ELR (cell line): ENCODE data around the gene ELOVL4.

Source experiments
- DNase-seq: peaks from one replicate; pipeline ENCODE4 v3.0.0-alpha.2; 2015; ENCODE audit warnings: low read depth

ELOVL4 gene

GRCh38 chr6:79911992-79912391, 35.4 kb downstream of the ELOVL4 start:
- no peak for DNase-seq

GRCh38 chr6:79909517-79909916, 37.8 kb downstream of the ELOVL4 start:
- no peak for DNase-seq

DNA sequence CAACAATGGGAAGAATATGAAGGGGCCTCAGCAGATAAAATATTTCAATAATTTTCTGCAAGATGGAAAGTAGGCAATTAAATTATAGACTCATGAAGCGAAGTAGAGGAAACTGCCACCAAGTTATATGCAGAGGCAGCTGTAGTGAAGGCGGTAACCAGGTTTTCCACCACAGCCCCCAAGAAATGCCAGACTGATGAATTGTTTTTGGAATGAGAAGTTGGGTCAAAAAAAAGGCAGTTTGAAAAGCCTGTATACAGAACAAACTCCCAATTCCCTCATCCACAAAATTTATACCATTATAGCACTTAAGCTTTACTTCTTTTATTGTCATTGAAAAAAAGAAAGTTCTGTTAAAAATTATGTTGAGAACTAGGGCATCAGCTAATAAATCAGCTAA, 45.3 kb downstream of the ELOVL4 start:
- no peak for DNase-seq

- DNase-seq = no peak
Measured at GRCh38 chr6:79898076-79898475, 49.3 kb downstream of the ELOVL4 start.

DNA sequence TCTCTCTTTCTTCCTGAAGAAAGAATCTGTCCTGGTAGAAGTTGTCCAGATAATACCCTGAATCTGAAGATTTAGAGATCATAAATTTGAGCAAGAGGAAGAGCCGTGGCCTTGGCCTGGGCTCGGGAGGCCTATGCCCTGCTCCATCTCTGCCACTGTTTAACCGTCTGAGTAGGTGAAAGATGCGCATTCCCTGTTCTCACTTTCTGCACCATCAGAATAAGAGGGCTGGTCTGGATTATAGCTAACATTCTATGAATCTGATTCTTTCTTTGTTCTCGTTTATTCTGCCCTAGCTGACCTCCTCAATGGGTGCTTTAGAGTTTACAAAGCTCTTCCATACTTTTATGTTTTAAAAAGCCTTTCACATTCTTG, 51.3 kb downstream of the ELOVL4 start:
- no peak for DNase-seq

DNA sequence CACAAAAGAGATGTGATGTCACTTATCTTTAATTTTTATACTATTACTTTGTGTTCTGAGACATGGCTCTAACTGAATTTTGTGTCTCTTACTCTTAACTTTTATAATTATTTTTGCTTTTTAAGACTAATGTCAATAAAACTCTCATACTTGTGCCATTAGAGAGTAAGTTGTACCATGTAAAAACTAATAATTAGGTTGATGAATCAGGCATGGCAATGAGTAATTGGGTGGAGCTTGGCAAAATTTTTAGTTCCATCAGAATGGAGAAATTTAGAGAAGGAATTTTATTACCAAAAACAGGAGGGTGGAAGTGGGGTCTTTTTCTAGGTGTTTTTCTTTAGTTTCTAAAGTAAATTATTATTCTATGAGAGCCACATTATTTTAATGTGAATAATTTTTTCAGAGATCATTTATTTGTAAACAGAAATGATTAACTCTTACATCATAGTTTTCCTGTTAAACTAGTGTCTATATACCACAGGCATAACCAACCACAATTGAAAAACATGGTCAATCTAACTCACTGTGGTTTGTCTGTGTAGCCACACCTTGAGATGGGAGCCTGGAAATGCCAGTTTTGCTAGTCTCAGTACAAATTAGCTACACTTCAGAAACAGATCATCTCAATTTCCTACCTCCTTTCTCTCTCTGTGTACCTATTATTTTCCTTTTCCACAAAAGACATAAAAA, 51.8 kb downstream of the ELOVL4 start:
- peak; percentile 42 for DNase-seq

DNA sequence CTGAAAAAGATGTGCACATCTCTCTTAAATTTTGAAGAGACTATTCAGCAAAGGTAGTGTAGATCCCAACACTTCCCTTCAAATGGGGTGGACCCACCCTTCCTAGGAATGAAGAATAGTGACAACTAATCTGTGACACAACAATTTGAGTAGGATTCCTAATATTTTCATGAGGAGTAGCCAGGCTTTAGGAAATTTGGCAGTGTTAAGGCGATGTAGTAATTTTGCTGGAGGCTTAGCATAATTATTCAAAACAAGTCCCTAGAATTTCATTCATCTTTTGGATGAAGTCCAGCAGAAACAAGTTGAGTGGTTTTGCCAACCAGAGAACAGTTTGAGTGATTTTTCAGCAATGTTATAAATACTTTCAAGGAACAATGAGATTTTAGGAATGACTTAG, 52.4 kb downstream of the ELOVL4 start:
- no peak for DNase-seq

DNA sequence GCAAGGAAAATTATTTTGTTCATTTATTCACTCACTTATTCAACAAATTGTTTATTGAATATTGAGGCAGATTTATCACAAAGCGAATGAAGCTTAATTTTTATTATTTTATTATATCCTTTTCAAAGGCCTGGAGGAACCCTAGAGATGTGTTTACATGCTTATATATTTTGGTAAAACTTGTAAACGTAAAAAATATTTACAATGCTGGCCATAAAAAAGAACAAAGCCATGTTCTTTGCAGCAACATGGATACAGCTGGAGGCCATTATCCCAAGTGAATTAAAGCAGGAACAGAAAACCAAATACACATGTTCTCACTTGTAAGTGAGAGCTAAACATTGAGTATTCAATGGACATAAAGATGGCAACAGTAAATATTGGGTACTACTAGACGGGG, 58.8 kb downstream of the ELOVL4 start:
- no peak for DNase-seq

- no peak for DNase-seq
Measured at GRCh38 chr6:79878142-79878748, 69.1 kb downstream of the ELOVL4 start.

DNA sequence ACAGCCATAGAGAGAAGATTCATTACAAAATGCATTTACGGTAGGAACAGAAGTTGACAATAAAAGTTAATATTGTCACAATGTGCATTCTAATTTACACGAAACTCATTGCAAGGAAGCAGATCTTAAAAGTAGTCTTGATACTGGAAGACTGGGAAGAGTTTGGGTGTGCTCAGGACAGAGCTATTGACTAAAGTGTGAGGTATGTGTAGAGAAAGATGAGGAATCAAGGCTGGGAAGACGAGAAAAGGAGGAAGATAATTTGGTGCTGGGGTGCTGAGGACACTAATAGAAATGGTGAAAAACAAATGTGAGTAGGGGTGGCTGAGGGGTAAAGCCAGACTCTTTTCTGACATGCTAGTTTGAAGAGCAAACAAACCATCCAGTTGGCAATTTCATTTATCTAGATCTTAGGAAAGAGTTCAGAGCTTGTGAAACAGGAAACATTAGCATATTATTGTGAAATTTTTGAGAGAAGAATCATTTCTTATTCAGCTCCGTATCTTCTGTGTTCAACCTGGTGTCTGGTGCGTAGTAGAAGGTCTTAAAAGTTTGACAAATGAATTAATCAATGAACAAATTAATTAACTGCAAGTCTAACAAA, 72.7 kb downstream of the ELOVL4 start:
- DNase-seq = no peak

- DNase-seq = peak; percentile 57
Measured at GRCh38 chr6:79872986-79873385, 74.4 kb downstream of the ELOVL4 start.

- DNase-seq = no peak
Measured at GRCh38 chr6:79872303-79872702, 75.0 kb downstream of the ELOVL4 start.

DNA sequence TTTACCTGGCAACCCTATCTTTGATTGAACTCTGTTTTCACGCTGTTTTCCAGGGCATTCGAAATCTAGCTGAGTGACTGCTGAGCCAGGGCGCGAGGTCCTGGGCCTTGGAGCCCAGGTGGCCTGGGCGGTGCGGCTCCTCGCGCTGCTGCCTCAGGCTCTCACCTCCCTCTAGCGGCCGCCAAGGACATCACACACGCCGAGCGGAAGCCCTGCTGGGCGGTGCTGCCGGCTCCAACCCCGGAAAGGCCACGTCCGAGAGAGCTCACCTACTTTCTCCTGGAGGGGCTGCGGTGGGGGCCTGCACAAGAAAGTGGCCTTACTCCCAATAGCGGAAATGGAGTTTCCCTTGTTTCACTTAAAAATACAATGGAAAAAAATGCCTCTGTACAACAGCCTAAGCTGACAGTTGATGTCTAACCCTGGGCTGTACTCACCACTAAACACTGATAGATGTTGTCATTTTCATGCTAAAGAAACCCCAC, 77.7 kb downstream of the ELOVL4 start:
- peak; percentile 79 for DNase-seq

DNA sequence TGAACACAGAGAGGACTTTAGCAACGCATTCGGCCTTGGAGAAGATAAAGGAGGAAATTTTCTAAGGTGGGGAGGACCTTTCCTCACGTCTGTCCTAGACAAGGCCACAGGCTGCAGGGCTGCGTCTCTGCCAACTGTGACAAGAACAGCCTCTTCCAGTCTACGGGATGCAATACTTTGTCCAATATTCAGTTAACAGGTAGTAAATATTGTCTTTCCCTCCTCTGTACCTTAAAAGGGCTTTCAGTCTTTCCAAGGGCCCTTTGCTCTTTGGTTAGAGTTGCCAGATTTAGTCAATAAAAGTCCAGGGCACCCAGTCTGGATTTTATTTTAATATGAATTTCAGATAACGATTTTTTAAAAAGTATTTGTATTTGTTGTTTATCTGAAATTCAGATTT, 78.2 kb downstream of the ELOVL4 start:
- DNase-seq = no peak

- peak; percentile 75 for DNase-seq
Measured at GRCh38 chr6:79868098-79868722, 79.1 kb downstream of the ELOVL4 start.
